ENCODE measurements around the gene TC2N.
A peak's percentile ranks its signal among the peaks of the same experiment; 100 is the strongest.
"Not testable (repeated sequence)": the region's sequence is repeated elsewhere in the genome, so short reads cannot be mapped to it uniquely, and the experiment has no call there.

The TC2N gene

GRCh38 chr14:91899213-91899612 lies 31.9 kb upstream of the TC2N start:
- H3K9me3 ChIP-seq (ENCODE audit: insufficient read depth, low read depth, low read length): no peaks in the 10 kb centered on the region
- H3K9ac ChIP-seq (ENCODE audit: low read depth, low read length): no peak overlapping the region
- no peaks in the 10 kb centered on the region for H3K27me3 ChIP-seq (ENCODE audit: insufficient read depth, low read length)
- H3K27ac ChIP-seq (ENCODE audit: low read depth, low read length): no peak overlapping the region
- 85% methylated on average over 4 of the region's 4 CpGs for WGBS
- peaks cover 7% of the 10 kb centered on the region; the same call in 1 of the 2 replicates for H3K4me1 ChIP-seq (ENCODE audit: insufficient read depth, low read length)
- no peaks in the 10 kb centered on the region for H3K36me3 ChIP-seq (ENCODE audit: insufficient read depth, low read length)
- no peak overlapping the region for H3K4me3 ChIP-seq (ENCODE audit: low read length)

DNA sequence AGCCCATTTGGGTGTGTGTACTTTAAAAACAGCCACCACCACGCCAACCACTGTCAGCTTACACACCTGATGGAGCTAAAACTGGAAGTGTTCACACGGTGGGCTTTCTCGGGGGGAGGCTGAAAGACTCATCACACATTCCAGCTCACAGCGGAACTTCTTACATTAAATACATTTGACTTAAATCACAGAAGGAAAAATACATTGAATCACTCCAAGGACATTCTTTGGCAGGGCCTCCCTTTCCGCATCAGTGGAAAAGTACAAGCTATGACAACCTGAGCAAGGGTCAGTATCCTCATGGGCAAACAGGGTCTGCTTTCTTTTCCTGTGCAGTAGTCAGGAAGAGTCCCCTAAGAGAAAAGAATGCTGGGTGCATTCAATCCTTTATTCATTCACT lies 31.0 kb upstream of the TC2N start:
- Histone ChIP-seq H3K9ac (ENCODE audit: low read depth, low read length) (no peak overlapping the region), H3K4me3 (ENCODE audit: low read length) (no peak overlapping the region), H3K36me3 (ENCODE audit: insufficient read depth, low read length) (no peaks in the 10 kb centered on the region), H3K27ac (ENCODE audit: low read depth, low read length) (no peak overlapping the region), H3K4me1 (ENCODE audit: insufficient read depth, low read length) (peaks cover 7% of the 10 kb centered on the region; the same call in 1 of the 2 replicates), H3K27me3 (ENCODE audit: insufficient read depth, low read length) (no peaks in the 10 kb centered on the region), H3K9me3 (ENCODE audit: insufficient read depth, low read depth, low read length) (no peaks in the 10 kb centered on the region)
- 94% methylated on average over 5 of the region's 5 CpGs for WGBS

DNA sequence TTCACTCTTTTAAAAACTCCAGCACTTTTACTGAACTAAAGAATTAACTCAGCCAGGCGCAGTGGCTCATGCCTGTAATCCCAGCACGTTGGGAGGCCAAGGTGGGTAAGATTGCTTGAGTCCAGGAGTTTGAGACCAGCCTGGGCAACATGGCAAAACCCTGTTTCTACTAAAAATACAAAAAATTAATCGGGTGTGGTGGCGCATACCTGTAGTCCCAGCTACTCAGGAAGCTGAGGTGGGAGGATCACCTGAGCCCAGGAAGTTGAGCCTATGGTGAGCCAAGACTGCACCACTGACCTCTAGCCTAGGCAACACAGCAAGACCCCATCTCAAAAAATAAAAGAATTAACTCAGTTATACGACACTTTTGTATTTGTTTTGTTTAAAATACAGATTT lies 30.4 kb upstream of the TC2N start:
- not testable (repeated sequence) for H3K4me3 ChIP-seq (ENCODE audit: low read length); H3K9ac ChIP-seq (ENCODE audit: low read depth, low read length); H3K4me1 ChIP-seq (ENCODE audit: insufficient read depth, low read length); H3K27me3 ChIP-seq (ENCODE audit: insufficient read depth, low read length); H3K36me3 ChIP-seq (ENCODE audit: insufficient read depth, low read length); H3K9me3 ChIP-seq (ENCODE audit: insufficient read depth, low read depth, low read length)
- H3K27ac ChIP-seq (ENCODE audit: low read depth, low read length): peak overlapping the region; percentile 58; the same call in 1 of the 2 replicates
- 93% methylated on average over 4 of the region's 5 CpGs for WGBS

- peaks cover 7% of the 10 kb centered on the region; the same call in 1 of the 2 replicates for H3K4me1 ChIP-seq (ENCODE audit: insufficient read depth, low read length)
- H3K27me3 ChIP-seq (ENCODE audit: insufficient read depth, low read length): no peaks in the 10 kb centered on the region
- H3K4me3 ChIP-seq (ENCODE audit: low read length): no peak overlapping the region
- H3K36me3 ChIP-seq (ENCODE audit: insufficient read depth, low read length): no peaks in the 10 kb centered on the region
- H3K9me3 ChIP-seq (ENCODE audit: insufficient read depth, low read depth, low read length): no peaks in the 10 kb centered on the region
- peak overlapping the region; percentile 58; the same call in 1 of the 2 replicates for H3K27ac ChIP-seq (ENCODE audit: low read depth, low read length)
- H3K9ac ChIP-seq (ENCODE audit: low read depth, low read length): no peak overlapping the region
- WGBS: 60% methylated on average over 10 of the region's 10 CpGs
Observed at GRCh38 chr14:91897106-91897701, 29.9 kb upstream of the TC2N start.

DNA sequence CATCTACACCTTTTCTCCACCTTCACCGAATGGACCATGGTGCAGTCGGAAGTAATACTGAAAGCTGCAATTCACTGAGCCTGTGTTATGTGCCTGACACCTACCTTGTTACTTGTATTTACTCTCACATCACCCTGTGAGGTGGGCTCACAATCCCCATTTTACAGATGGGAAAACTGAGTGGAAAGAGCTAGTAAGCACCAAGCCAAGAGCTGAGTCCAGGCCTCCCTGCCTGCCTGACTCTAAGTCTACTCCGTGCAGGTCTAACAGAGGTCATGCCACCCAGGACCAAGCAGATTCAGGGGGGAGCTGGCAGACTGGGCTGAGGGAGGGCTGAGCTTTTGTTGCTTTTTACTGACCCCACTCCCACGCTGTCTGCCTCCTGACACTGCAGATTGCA lies 29.1 kb upstream of the TC2N start:
- H3K27me3 ChIP-seq (ENCODE audit: insufficient read depth, low read length): no peaks in the 10 kb centered on the region
- H3K4me1 ChIP-seq (ENCODE audit: insufficient read depth, low read length): peaks cover 7% of the 10 kb centered on the region; the same call in 1 of the 2 replicates
- no peak overlapping the region for H3K4me3 ChIP-seq (ENCODE audit: low read length)
- 93% methylated on average over 4 of the region's 4 CpGs for WGBS
- H3K36me3 ChIP-seq (ENCODE audit: insufficient read depth, low read length): no peaks in the 10 kb centered on the region
- H3K9ac ChIP-seq (ENCODE audit: low read depth, low read length): no peak overlapping the region
- no peaks in the 10 kb centered on the region for H3K9me3 ChIP-seq (ENCODE audit: insufficient read depth, low read depth, low read length)
- H3K27ac ChIP-seq (ENCODE audit: low read depth, low read length): no peak overlapping the region

- Histone ChIP-seq H3K36me3 (ENCODE audit: insufficient read depth, low read length) (no peaks in the 10 kb centered on the region), H3K4me1 (ENCODE audit: insufficient read depth, low read length) (peaks cover 7% of the 10 kb centered on the region; the same call in 1 of the 2 replicates), H3K4me3 (ENCODE audit: low read length) (no peak overlapping the region), H3K9ac (ENCODE audit: low read depth, low read length) (no peak overlapping the region), H3K27me3 (ENCODE audit: insufficient read depth, low read length) (no peaks in the 10 kb centered on the region), H3K27ac (ENCODE audit: low read depth, low read length) (no peak overlapping the region), H3K9me3 (ENCODE audit: insufficient read depth, low read depth, low read length) (no peaks in the 10 kb centered on the region)
- 98% methylated on average over 4 of the region's 4 CpGs for WGBS
Observed at GRCh38 chr14:91893669-91894068, 26.3 kb upstream of the TC2N start.

- Histone ChIP-seq H3K4me1 (ENCODE audit: insufficient read depth, low read length) (peaks cover 7% of the 10 kb centered on the region; the same call in 1 of the 2 replicates), H3K27me3 (ENCODE audit: insufficient read depth, low read length) (no peaks in the 10 kb centered on the region), H3K36me3 (ENCODE audit: insufficient read depth, low read length) (no peaks in the 10 kb centered on the region), H3K27ac (ENCODE audit: low read depth, low read length) (no peak overlapping the region), H3K9ac (ENCODE audit: low read depth, low read length) (no peak overlapping the region), H3K4me3 (ENCODE audit: low read length) (no peak overlapping the region), H3K9me3 (ENCODE audit: insufficient read depth, low read depth, low read length) (no peaks in the 10 kb centered on the region)
- WGBS: 60% methylated on average over 3 of the region's 7 CpGs
Observed at GRCh38 chr14:91893007-91893406, 25.7 kb upstream of the TC2N start.

DNA sequence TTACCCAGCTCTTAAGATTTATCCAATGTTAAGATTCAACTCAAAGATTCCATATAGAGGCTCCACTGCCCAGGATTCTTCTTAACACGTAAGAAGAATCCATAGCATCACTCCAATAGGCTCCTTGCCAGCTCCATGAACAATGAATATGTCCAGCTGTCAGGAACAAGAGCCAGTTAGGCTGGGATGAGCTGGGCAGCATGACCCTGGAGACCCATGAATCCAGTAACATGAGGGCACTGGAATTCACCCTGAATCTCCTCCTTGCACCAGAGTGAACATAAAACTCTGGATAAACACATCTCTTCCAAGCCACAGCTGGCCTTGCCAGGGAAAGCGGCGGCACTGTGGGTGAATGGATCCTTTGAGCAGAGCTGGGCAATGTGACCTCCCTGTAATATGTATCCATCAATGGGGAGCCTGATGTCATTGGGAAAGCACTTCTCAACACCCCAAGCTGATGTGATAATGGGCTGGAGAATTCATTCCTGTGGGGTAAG lies 24.4 kb upstream of the TC2N start:
- Histone ChIP-seq H3K9me3 (ENCODE audit: insufficient read depth, low read depth, low read length) (no peaks in the 10 kb centered on the region), H3K9ac (ENCODE audit: low read depth, low read length) (no peak overlapping the region), H3K27me3 (ENCODE audit: insufficient read depth, low read length) (no peaks in the 10 kb centered on the region), H3K4me3 (ENCODE audit: low read length) (no peak overlapping the region), H3K27ac (ENCODE audit: low read depth, low read length) (no peak overlapping the region), H3K4me1 (ENCODE audit: insufficient read depth, low read length) (no peaks in the 10 kb centered on the region), H3K36me3 (ENCODE audit: insufficient read depth, low read length) (no peaks in the 10 kb centered on the region)
- whole genome bisulfite sequencing: 96% methylated on average over 3 of the region's 3 CpGs

- H3K36me3 ChIP-seq (ENCODE audit: insufficient read depth, low read length): no peaks in the 10 kb centered on the region
- H3K27me3 ChIP-seq (ENCODE audit: insufficient read depth, low read length): no peaks in the 10 kb centered on the region
- H3K9ac ChIP-seq (ENCODE audit: low read depth, low read length): no peak overlapping the region
- 97% methylated on average over 5 of the region's 5 CpGs for WGBS
- H3K9me3 ChIP-seq (ENCODE audit: insufficient read depth, low read depth, low read length): no peaks in the 10 kb centered on the region
- H3K4me3 ChIP-seq (ENCODE audit: low read length): no peak overlapping the region
- no peaks in the 10 kb centered on the region for H3K4me1 ChIP-seq (ENCODE audit: insufficient read depth, low read length)
- no peak overlapping the region for H3K27ac ChIP-seq (ENCODE audit: low read depth, low read length)
Observed at GRCh38 chr14:91891101-91891500, 23.8 kb upstream of the TC2N start.

DNA sequence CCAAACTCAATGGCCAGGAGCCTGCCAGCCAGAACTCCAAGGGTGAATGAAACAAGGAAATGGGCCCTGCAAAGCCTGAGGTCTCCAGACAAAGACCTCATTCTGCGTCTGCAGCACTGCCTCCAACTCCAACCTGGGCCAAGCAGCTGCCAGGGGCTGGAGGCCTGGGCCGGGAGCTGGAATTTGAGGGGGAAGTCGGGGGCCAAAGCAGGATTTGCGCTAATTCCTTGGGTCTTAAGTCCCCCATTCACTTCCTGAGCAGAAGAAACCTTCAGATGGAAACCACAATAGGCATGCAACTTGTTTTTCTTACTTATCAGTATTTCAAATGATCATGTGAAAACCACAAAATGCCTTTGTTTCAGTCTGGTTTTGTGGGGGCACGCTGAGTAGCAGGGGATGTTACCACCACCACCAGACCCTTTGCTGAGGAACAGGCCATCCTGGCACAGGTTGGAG lies 23.0 kb upstream of the TC2N start:
- Histone ChIP-seq H3K27me3 (ENCODE audit: insufficient read depth, low read length) (no peaks in the 10 kb centered on the region), H3K9me3 (ENCODE audit: insufficient read depth, low read depth, low read length) (no peaks in the 10 kb centered on the region), H3K9ac (ENCODE audit: low read depth, low read length) (no peak overlapping the region), H3K36me3 (ENCODE audit: insufficient read depth, low read length) (no peaks in the 10 kb centered on the region), H3K27ac (ENCODE audit: low read depth, low read length) (no peak overlapping the region), H3K4me1 (ENCODE audit: insufficient read depth, low read length) (no peaks in the 10 kb centered on the region), H3K4me3 (ENCODE audit: low read length) (no peak overlapping the region)
- WGBS: 90% methylated on average over 5 of the region's 5 CpGs

GRCh38 chr14:91889477-91890211 lies 22.3 kb upstream of the TC2N start:
- Histone ChIP-seq H3K27ac (ENCODE audit: low read depth, low read length) (no peak overlapping the region), H3K27me3 (ENCODE audit: insufficient read depth, low read length) (no peaks in the 10 kb centered on the region), H3K36me3 (ENCODE audit: insufficient read depth, low read length) (no peaks in the 10 kb centered on the region), H3K4me1 (ENCODE audit: insufficient read depth, low read length) (no peaks in the 10 kb centered on the region), H3K4me3 (ENCODE audit: low read length) (no peak overlapping the region), H3K9ac (ENCODE audit: low read depth, low read length) (no peak overlapping the region), H3K9me3 (ENCODE audit: insufficient read depth, low read depth, low read length) (no peaks in the 10 kb centered on the region)
- 92% methylated on average over 13 of the region's 13 CpGs for WGBS
